Aorta (tissue), 5 donors: ENCODE results near the gene ZHX3. TPM values are rescaled to one million over a fixed set of nuclear protein-coding genes. Genes with fewer than 3 reads are reported as not detected.

Experiments
- ATAC-seq: fragments of 200-7000 bp; cut with Tn5 transposase; one replicate; pipeline ENCODE4 v1.9.1; 2022; ENCODE audit warnings: moderate library complexity; ENCODE audit not compliant: low FRiP score
- DNase-seq, 2 donors: peaks; one replicate each; pipeline ENCODE4 v3.0.0-alpha.2; 2020
- H3K27ac ChIP-seq, 2 donors: one replicate each; pipeline ENCODE4 v1.5.1; 2013; ENCODE audit warnings: low read length in 2 of 2, mild to moderate bottlenecking in 2 of 2, moderate library complexity in 2 of 2, control low read depth in 1 of 2, inconsistent platforms in 1 of 2, low read depth in 1 of 2
- H3K27me3 ChIP-seq, 2 donors: one replicate each; pipeline ENCODE4 v1.6.1; 2013; ENCODE audit warnings: control low read depth in 1 of 2, low read length in 1 of 2, mild to moderate bottlenecking in 1 of 2, moderate library complexity in 1 of 2; ENCODE audit not compliant: insufficient read depth in 2 of 2, control insufficient read depth in 1 of 2
- H3K36me3 ChIP-seq, 2 donors: one replicate each; pipeline ENCODE4 v1.6.1; 2013; ENCODE audit warnings: control low read depth in 1 of 2, low read length in 1 of 2, mild to moderate bottlenecking in 1 of 2; ENCODE audit not compliant: insufficient read depth in 2 of 2, control insufficient read depth in 1 of 2
- H3K4me1 ChIP-seq, 2 donors: one replicate each; pipeline ENCODE4 v1.6.1; 2013; ENCODE audit warnings: low read length in 2 of 2, control low read depth in 1 of 2, mild to moderate bottlenecking in 1 of 2, moderate library complexity in 1 of 2; ENCODE audit not compliant: insufficient read depth in 2 of 2, control insufficient read depth in 1 of 2
- H3K4me3 ChIP-seq, 2 donors: one replicate each; pipeline ENCODE4 v1.5.1; 2013; ENCODE audit warnings: low read length in 2 of 2, control low read depth in 1 of 2, mild to moderate bottlenecking in 1 of 2
- H3K9me3 ChIP-seq: one replicate; pipeline ENCODE4 v1.6.1; 2013; ENCODE audit warnings: mild to moderate bottlenecking, low read length; ENCODE audit not compliant: control insufficient read depth
- WGBS, 2 donors: extraction: QIAGEN DNeasy Blood & Tissue Kit; methylation state at CpG; one replicate each; pipeline ENCODE4 v1.1.7; 2013; 5-methylcytosine and 5-hydroxymethylcytosine counted together
- intact Hi-C, 2 donors: fragments of 100-400 bp; cut with DNase I; formaldehyde crosslinking; loops; one replicate each; pipeline versions ENCODE4 v1.14.2 to v1.15.0; 2022
- polyA plus RNA-seq, 2 donors: library from polyadenylated mRNA; stranded (reverse); fragments of 200-250 nt; gene quantifications; one replicate each; pipeline ENCODE4 v1.2.3, GENCODE V29; 2013
- total RNA-seq, 2 donors: library from RNA; stranded (reverse); fragmentation: NEBNext Ultra II Directional; extraction: Animal tissue kit (Norgen Biotek cat#: 25700); gene quantifications; one replicate each; pipeline ENCODE4 v1.2.1, GENCODE V29; 2021
- donor health status: healthy with polysubstance abuse.
- donor health status: Bipolar disorder and iron deficiency.
- donor health status: DM: no; HTN: no; CAD: no.
- donor health status: DM: no; HTN: no; CAD: no.
- donor health status: DM: yes; HTN: yes; CAD: no.

Gene ZHX3
- total and polyA plus RNA-seq, 4 donors, result 11.0 to 98.6 (median 38.8) TPM

DNA sequence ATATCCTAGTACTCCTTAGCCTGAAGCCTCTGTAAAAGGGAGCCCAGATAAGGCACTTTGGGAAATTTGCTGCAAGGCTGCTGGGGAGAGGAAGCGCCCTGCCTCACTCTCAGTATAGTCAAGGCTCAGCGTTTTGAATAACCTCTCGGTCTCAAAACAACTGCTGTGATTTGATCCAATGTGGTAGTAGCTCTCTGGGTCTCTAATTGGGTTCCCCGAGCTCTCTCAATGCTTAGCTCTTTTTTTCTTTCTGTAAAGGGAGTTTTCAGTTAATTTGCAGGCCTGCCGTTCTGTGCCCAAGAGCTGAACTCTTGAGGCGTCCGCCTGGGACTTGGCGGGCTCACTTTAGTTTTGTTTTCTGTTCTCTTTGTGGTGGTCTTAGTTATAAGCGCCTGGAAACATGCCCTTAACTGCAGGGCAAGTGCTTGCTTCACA lies 41.2 kb downstream of the ZHX3 start:
- peaks cover 4 to 6% of the 10 kb centered on the region in 2 donors for H3K4me1 ChIP-seq
- no peaks in the 10 kb centered on the region for H3K9me3 ChIP-seq
- ATAC-seq, result peak; percentile 65
- peak overlapping the region; percentile 61 to 90 for H3K27ac ChIP-seq
- intact Hi-C loops, result no loop called here
- H3K4me3 ChIP-seq, result no peak overlapping the region
- no peaks in the 10 kb centered on the region for H3K36me3 ChIP-seq
- no peak for DNase-seq
- no peaks in the 10 kb centered on the region for H3K27me3 ChIP-seq
- 31 to 36% methylated on average over 9 of the region's 9 CpGs for WGBS, 2 donors

DNA sequence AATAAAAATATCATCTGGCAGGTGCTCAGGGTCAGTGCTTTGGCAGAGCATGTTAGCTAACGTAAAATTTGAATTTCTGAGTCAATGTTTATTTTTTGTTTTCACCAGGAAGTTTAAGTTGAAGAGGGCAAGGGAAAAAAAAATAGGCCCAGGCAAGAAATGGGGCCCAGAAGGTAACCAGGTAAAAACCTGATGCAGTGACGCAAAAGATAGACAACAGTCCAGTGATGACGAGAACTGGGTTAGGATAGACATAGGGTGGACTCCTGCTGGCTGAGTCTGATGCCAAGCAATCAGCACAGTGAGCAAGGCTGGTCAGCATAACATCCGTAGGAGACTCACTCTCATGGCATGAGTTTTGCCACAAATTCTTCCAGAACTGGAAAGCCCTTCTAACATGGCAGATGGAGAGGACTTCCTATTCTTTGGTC lies 42.2 kb downstream of the ZHX3 start:
- H3K4me3 ChIP-seq, result no peak overlapping the region
- WGBS, 2 donors, result 38 to 49% methylated on average over 4 of the region's 4 CpGs
- intact Hi-C loops, result no loop called here
- DNase-seq (no peak), ATAC-seq (peak; percentile 53)
- no peaks in the 10 kb centered on the region for H3K36me3 ChIP-seq
- H3K27ac ChIP-seq, result peak overlapping the region in 1 of 2 donors; percentile 71
- H3K9me3 ChIP-seq, result no peaks in the 10 kb centered on the region
- H3K4me1 ChIP-seq, result peaks cover 4 to 6% of the 10 kb centered on the region in 2 donors
- no peaks in the 10 kb centered on the region for H3K27me3 ChIP-seq

GRCh38 chr20:41274152-41274551 lies 43.4 kb downstream of the ZHX3 start:
- WGBS, 2 donors, result 81 to 82% methylated on average over 5 of the region's 5 CpGs
- Histone ChIP-seq H3K4me1 (peaks cover 4 to 6% of the 10 kb centered on the region in 2 donors), H3K9me3 (no peaks in the 10 kb centered on the region), H3K27me3 (no peaks in the 10 kb centered on the region), H3K27ac (no peak overlapping the region), H3K36me3 (no peaks in the 10 kb centered on the region), H3K4me3 (no peak overlapping the region)
- intact Hi-C loops, result no loop called here
- ATAC-seq, result no peak
- DNase-seq, result no peak

DNA sequence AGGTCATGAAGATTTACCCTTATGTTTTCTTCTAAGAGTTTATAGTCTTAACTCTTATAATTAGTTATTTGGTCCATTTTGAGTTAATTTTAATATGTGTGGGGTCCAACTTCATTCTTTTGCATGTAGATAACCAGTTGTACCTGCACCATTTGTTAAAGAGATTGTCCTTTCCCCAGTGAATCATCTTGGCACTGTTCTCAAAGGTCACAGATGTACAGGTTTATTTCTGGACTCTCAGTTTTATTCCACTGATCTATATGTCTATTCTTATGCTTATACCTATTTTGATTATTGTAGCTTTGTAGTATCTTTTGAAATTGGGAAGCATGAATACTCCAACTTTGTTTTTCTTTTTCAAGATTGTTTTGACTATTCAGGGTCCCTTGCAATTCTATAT lies 44.1 kb downstream of the ZHX3 start:
- Histone ChIP-seq H3K36me3 (no peaks in the 10 kb centered on the region), H3K27ac (no peak overlapping the region), H3K4me1 (peaks cover 4 to 6% of the 10 kb centered on the region in 2 donors), H3K27me3 (no peaks in the 10 kb centered on the region), H3K4me3 (no peak overlapping the region), H3K9me3 (no peaks in the 10 kb centered on the region)
- ATAC-seq, result no peak
- intact Hi-C loops, result no loop called here
- DNase-seq, result no peak

DNA sequence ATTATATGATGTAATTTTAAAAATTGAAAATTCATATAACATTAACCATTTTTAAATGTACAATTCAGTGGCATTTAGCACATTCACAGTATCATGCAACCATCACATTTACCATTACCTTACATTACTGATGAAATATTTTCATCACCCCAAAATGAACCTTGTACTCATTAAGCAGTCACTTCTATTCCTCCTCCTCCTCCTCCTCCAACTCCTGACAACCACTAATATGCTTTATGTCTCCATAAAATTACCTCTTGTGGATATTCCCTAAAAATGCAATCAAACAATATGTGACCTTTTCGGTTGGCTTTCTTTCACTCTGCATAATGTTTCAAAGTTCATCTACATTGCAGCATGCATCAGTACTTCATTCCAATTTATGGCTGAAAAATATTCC lies 45.2 kb downstream of the ZHX3 start:
- Histone ChIP-seq H3K36me3 (peaks cover 0 to 1% of the 10 kb centered on the region in 2 donors), H3K4me3 (no peak overlapping the region), H3K9me3 (no peaks in the 10 kb centered on the region), H3K27me3 (no peaks in the 10 kb centered on the region), H3K27ac (no peak overlapping the region), H3K4me1 (peaks cover 4 to 6% of the 10 kb centered on the region in 2 donors)
- intact Hi-C loops, result no loop called here
- DNase-seq (no peak), ATAC-seq (no peak)
- whole genome bisulfite sequencing, 2 donors, result 95 to 98% methylated on average over 1 of the region's 1 CpG

DNA sequence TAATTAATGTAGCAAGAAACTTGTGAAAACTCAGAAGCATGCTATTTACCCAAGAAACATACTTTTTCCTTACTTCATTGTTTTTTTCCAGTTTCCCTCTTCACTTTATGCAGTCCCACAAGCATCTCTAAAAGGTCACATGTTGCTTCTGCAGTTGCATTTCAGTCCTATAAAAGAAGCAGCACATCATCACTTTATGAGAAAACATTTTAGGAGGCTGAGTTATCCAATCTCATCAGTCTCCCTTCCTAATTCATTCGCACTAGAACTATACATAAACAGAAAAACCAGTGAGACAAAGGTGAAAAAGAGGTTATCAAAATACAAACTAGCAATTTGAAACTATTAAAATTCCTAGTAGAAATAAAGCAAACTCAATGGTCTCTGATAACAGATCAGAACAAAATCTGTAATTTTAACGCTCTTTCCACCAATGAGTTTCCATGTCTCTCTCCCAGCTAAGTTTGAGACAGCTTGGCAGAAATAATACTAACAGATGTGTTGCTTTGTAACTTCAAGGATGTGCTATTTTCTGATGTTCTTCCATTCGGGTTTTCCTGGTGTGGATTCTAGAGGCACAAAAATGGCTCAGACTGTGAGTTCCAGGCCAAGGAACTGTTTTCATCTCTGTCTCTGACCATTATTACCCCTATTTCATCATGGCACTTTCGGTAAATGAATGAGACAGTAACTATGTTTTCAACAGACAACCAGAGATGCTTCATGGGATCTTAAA lies 48.4 kb downstream of the ZHX3 start:
- 45 to 56% methylated on average over 4 of the region's 4 CpGs for WGBS, 2 donors
- no peaks in the 10 kb centered on the region for H3K4me1 ChIP-seq
- ATAC-seq, result no peak

GRCh38 chr20:41268402-41268801 lies 49.1 kb downstream of the ZHX3 start:
- Histone ChIP-seq H3K4me3 (no peak overlapping the region), H3K36me3 (peaks cover 0 to 1% of the 10 kb centered on the region in 2 donors), H3K27me3 (no peaks in the 10 kb centered on the region), H3K4me1 (no peaks in the 10 kb centered on the region), H3K9me3 (no peaks in the 10 kb centered on the region), H3K27ac (no peak overlapping the region)
- intact Hi-C loops, result no loop called here
- DNase-seq, result no peak
- WGBS, 2 donors, result 85 to 87% methylated on average over 1 of the region's 1 CpG
- ATAC-seq, result no peak

More for the DNA sequence above, 48.4 kb downstream of the ZHX3 start:
- intact Hi-C loops, result no loop called here
- peaks cover 0 to 1% of the 10 kb centered on the region in 2 donors for H3K36me3 ChIP-seq
- H3K27me3 ChIP-seq, result no peaks in the 10 kb centered on the region
- no peak overlapping the region for H3K27ac ChIP-seq
- H3K9me3 ChIP-seq, result no peaks in the 10 kb centered on the region
- H3K4me3 ChIP-seq, result no peak overlapping the region
- no peak for DNase-seq

DNA sequence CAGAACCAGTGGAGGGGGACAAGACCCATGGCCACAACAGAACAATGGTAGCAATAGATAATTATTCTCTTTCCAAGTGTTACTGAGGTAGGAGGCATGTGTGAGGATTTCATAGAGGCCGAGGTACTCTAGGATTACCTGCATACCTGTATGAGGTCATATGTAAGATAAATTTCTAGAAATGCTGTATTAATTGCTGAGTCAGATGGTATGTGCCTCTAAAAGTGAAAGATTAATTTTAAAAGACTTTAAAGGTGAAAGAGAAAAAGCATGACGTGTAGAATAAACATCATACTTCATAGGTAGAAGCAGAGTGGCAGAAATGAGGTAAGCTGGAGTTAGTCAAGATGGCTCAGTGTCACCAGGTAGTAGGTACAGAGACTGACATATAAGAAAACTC lies 51.6 kb downstream of the ZHX3 start:
- Histone ChIP-seq H3K27ac (no peak overlapping the region), H3K36me3 (peaks cover 0 to 1% of the 10 kb centered on the region in 2 donors), H3K27me3 (no peaks in the 10 kb centered on the region), H3K9me3 (no peaks in the 10 kb centered on the region), H3K4me3 (no peak overlapping the region), H3K4me1 (peaks cover 0 to 3% of the 10 kb centered on the region in 2 donors)
- ATAC-seq (no peak), DNase-seq (no peak)
- intact Hi-C loops, result no loop called here
- 94 to 97% methylated on average over 2 of the region's 2 CpGs for WGBS, 2 donors

DNA sequence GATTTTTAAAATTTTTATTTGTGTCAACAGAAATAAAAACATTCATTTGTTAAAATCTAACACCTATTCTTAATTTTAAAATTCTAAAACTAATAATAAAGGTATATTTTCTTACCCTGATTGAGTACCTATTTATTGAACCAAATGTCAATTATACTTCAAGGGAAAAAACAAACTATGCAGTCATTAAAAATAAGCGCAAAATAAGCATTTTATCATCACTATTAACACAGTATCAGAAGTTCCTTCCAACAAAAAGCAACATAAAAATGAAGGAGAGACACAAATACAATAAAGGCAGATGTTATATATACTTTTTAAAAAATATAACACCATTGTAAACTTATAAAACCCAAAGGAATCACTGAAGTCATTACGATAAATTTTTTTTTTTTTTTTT lies 52.7 kb downstream of the ZHX3 start:
- ATAC-seq (no peak), DNase-seq (no peak)
- Histone ChIP-seq H3K4me1 (peaks cover 0 to 3% of the 10 kb centered on the region in 2 donors), H3K4me3 (no peak overlapping the region), H3K27ac (no peak overlapping the region), H3K36me3 (peaks cover 0 to 1% of the 10 kb centered on the region in 2 donors), H3K27me3 (no peaks in the 10 kb centered on the region), H3K9me3 (no peaks in the 10 kb centered on the region)
- 93 to 95% methylated on average over 2 of the region's 2 CpGs for WGBS, 2 donors
- intact Hi-C loops, result no loop called here
